OCI-LY7 (cell line): ENCODE measurements around the gene RELCH.

Experiments used
- CTCF ChIP-seq: fragments of 200-600 bp; sonication (generic); conservative IDR thresholded peaks from 2 replicates; pipeline ENCODE4 v1.5.1; 2014; ENCODE audit warnings: mild to moderate bottlenecking, antibody characterized with exemption, low read length, moderate library complexity, mixed read lengths
- EZH2phosphoT487 ChIP-seq: fragments of 200-600 bp; sonication (generic); IDR thresholded peaks from 2 replicates; pipeline ENCODE4 v1.6.1; 2018; ENCODE audit warnings: low read depth, borderline replicate concordance, mild to moderate bottlenecking, mixed run types, antibody characterized with exemption, low read length, moderate library complexity, mixed read lengths

GRCh38 chr18:62138461-62139235 is 48.4 kb upstream of the RELCH start:
- TF ChIP-seq CTCF: no peak
- TF ChIP-seq EZH2phosphoT487: no peak
